HepG2 (cell line): Measurements from ENCODE around the gene OBP2B. TPM values are rescaled to one million over a fixed set of nuclear protein-coding genes. Genes with fewer than 3 reads are reported as not detected.

ENCODE experiments used
- ATAC-seq: fragments of 200-7000 bp; cut with Tn5 transposase; 3 replicates; pipeline ENCODE4 v1.9.1; 2020; ENCODE audit warnings: mild to moderate bottlenecking, moderate library complexity
- BruUV-seq: library from RNA; stranded (reverse); fragments of 400-500 nt; replicated peaks from 2 replicates; lab custom pipeline; 2021; lab: Mats Ljungman, UMichigan
- CTCF ChIA-PET: fragments of 300-600 bp; formaldehyde crosslinking; extraction: SDS; loops from one replicate; lab custom pipeline; 2021; ENCODE audit warnings: low total read pairs, inconsistent platforms, low intra/inter-chr PET ratio; lab: Yijun Ruan, JAX
- POLR2A ChIA-PET: fragments of 350-600 bp; sonication (Branson Sonifier 250); formaldehyde crosslinking; loops from one replicate; lab custom pipeline; 2020; ENCODE audit warnings: antibody characterized with exemption, inconsistent platforms; lab: Yijun Ruan, JAX
- DNase-seq: peaks from one replicate; pipeline ENCODE4 v3.0.0-alpha.2; 2015; ENCODE audit warnings: low spot score
- FAIRE-seq: peaks from 3 replicates; lab custom pipeline; 2011; peaks lifted over from hg19 to GRCh38; lab: Jason Lieb, UNC
- H2AFZ ChIP-seq: one replicate; pipeline ENCODE4 v1.6.1; 2011; ENCODE audit warnings: low read length, inconsistent platforms
- H3K27ac ChIP-seq: fragments of 300-600 bp; 3 replicates; pipeline ENCODE4 v1.8.0; 2011; ENCODE audit warnings: mixed run types, mild to moderate bottlenecking, mixed read lengths, low read length, inconsistent platforms; ENCODE audit not compliant: insufficient read depth; ENCODE audit errors: extremely low read length
- H3K27me3 ChIP-seq, 2 experiments: fragments of 200-600 bp in 1 of 2; 2 replicates in 1 of 2; 3 replicates in 1 of 2; pipeline versions ENCODE4 v1.6.0 to v1.8.0; 2011; ENCODE audit warnings: low read length in 2 of 2, mild to moderate bottlenecking in 2 of 2, moderate library complexity in 2 of 2, inconsistent platforms in 1 of 2; ENCODE audit not compliant: insufficient read depth in 2 of 2, control insufficient read depth in 1 of 2
- H3K36me3 ChIP-seq, 2 experiments: fragments of 200-600 bp in 1 of 2; replicated peaks in 1 of 2; 2 replicates in 1 of 2; 3 replicates in 1 of 2; pipeline versions ENCODE4 v1.5.1 to v1.8.0; 2011; ENCODE audit warnings: low read length in 2 of 2, inconsistent platforms in 1 of 2; ENCODE audit not compliant: insufficient read depth in 2 of 2, control insufficient read depth in 1 of 2
- H3K4me1 ChIP-seq: 2 replicates; pipeline ENCODE4 v1.5.1; 2012; ENCODE audit warnings: low read length, inconsistent platforms; ENCODE audit not compliant: insufficient read depth
- H3K4me2 ChIP-seq: 2 replicates; pipeline ENCODE4 v1.6.0; 2011; ENCODE audit warnings: low read depth, low read length, inconsistent platforms
- H3K4me3 ChIP-seq, 3 experiments: fragments of 200-600 bp in 1 of 3; sonication (generic), shearing (Covaris generic) in 1 of 3; replicated peaks in 1 of 3; 2 replicates each; pipeline ENCODE4 v1.5.1; 2011 to 2016; ENCODE audit warnings: low read length in 3 of 3, inconsistent platforms in 2 of 3, low read depth in 2 of 3, mild to moderate bottlenecking in 2 of 3, control low read depth in 1 of 3, mixed read lengths in 1 of 3; ENCODE audit not compliant: insufficient read depth in 1 of 3
- H3K79me2 ChIP-seq: one replicate; pipeline ENCODE4 v1.6.1; 2011; ENCODE audit warnings: low read length, inconsistent platforms; ENCODE audit not compliant: insufficient read depth
- H3K9ac ChIP-seq: 2 replicates; pipeline ENCODE4 v1.6.0; 2011; ENCODE audit warnings: mild to moderate bottlenecking, low read depth, low read length, inconsistent platforms; ENCODE audit not compliant: insufficient read depth
- H3K9me3 ChIP-seq: 2 replicates; pipeline ENCODE4 v1.5.1; 2012; ENCODE audit warnings: mild to moderate bottlenecking, low read length
- H4K20me1 ChIP-seq: 2 replicates; pipeline ENCODE4 v1.6.0; 2011; ENCODE audit warnings: inconsistent platforms, mild to moderate bottlenecking, low read length, moderate library complexity; ENCODE audit not compliant: insufficient read depth
- CTCF ChIP-seq: sonication (generic); formaldehyde crosslinking; IDR thresholded peaks from 2 replicates; pipeline ENCODE4 v1.5.0; 2020; ENCODE audit warnings: mild to moderate bottlenecking, missing genetic modification reagents, moderate library complexity
- FOXP1 ChIP-seq, 2 experiments: fragments of 450-650 bp in 1 of 2; IDR thresholded peaks; 2 replicates each; pipeline ENCODE4 v1.6.1; 2017 to 2018; ENCODE audit warnings: antibody characterized with exemption in 1 of 2
- GFI1 ChIP-seq: sonication (generic); formaldehyde crosslinking; IDR thresholded peaks from 2 replicates; pipeline ENCODE4 v1.5.0; 2020; ENCODE audit warnings: missing genetic modification reagents, mild to moderate bottlenecking, borderline replicate concordance
- HNRNPH1 ChIP-seq: fragments of 200-400 bp; formaldehyde crosslinking; optimal IDR thresholded peaks from 2 replicates; pipeline ENCODE3; 2017; ENCODE audit warnings: mild to moderate bottlenecking, low read depth, low read length
- NFIB ChIP-seq: sonication (generic); formaldehyde crosslinking; IDR thresholded peaks from 2 replicates; pipeline ENCODE4 v1.9.0; 2021; ENCODE audit warnings: missing genetic modification reagents, mild to moderate bottlenecking, borderline replicate concordance
- SMC3 ChIP-seq: IDR thresholded peaks from 2 replicates; pipeline ENCODE4 v1.6.1; 2011; ENCODE audit warnings: low read length, improper control_type of control experiment
- SNAI1 ChIP-seq: sonication (generic); formaldehyde crosslinking; IDR thresholded peaks from 2 replicates; pipeline ENCODE4 v1.5.0; 2020; ENCODE audit warnings: mild to moderate bottlenecking, missing genetic modification reagents, borderline replicate concordance
- STAG1 ChIP-seq: sonication (generic); formaldehyde crosslinking; IDR thresholded peaks from 2 replicates; pipeline ENCODE4 v1.4.0; 2020; ENCODE audit warnings: missing genetic modification reagents
- SYNCRIP ChIP-seq: fragments of 200-400 bp; formaldehyde crosslinking; IDR thresholded peaks from 2 replicates; pipeline ENCODE4 v1.6.1; 2018; ENCODE audit warnings: mild to moderate bottlenecking, low read depth, low read length; ENCODE audit not compliant: insufficient read depth
- XRCC5 ChIP-seq: fragments of 200-400 bp; formaldehyde crosslinking; optimal IDR thresholded peaks from 2 replicates; pipeline ENCODE3; 2017; ENCODE audit warnings: mild to moderate bottlenecking, low read length
- ZMYM3 ChIP-seq: sonication (generic); formaldehyde crosslinking; IDR thresholded peaks from 2 replicates; pipeline ENCODE4 v1.5.1; 2020; ENCODE audit warnings: mild to moderate bottlenecking, missing genetic modification reagents
- ZNF142 ChIP-seq: sonication (generic); formaldehyde crosslinking; IDR thresholded peaks from 2 replicates; pipeline ENCODE4 v1.4.0; 2020; ENCODE audit warnings: missing genetic modification reagents
- ZNF513 ChIP-seq: sonication (generic); formaldehyde crosslinking; conservative IDR thresholded peaks from 2 replicates; pipeline ENCODE4 v1.5.0; 2020; ENCODE audit warnings: missing genetic modification reagents
- ZNF737 ChIP-seq: sonication (generic); formaldehyde crosslinking; IDR thresholded peaks from 2 replicates; pipeline ENCODE4 v1.5.0; 2020; ENCODE audit warnings: missing genetic modification reagents, mild to moderate bottlenecking, borderline replicate concordance
- WGBS: methylation state at CpG from one replicate; pipeline ENCODE4 v1.1.6; 2017; ENCODE audit warnings: low lambda C conversion rate; 5-methylcytosine and 5-hydroxymethylcytosine counted together
- in situ Hi-C: cut with HindIII; loops from 2 replicates; pipeline ENCODE4 v1.10.0; 2017; ENCODE audit warnings: low pct_unique_long_range_greater_than_20kb; ENCODE audit not compliant: extremely low pct_ligation_motif_present
- intact Hi-C: fragments of 100-400 bp; cut with micrococcal nuclease; formaldehyde crosslinking; loops from one replicate; pipeline ENCODE4 v1.10.0; 2022; ENCODE audit not compliant: unreplicated experiment
- polyA plus RNA-seq, 8 experiments: library from polyadenylated mRNA; depleted of rRNA in 3 of 8; stranded (reverse) in 7 of 8; unstranded in 1 of 8; fragments of >200 nt; fragmentation: Illumina TruSeq in 4 of 8; extraction: Trizol in 4 of 8; gene quantifications; 2 replicates each; pipeline versions ENCODE4 v1.2.1 to v1.2.3, GENCODE V29; 2011 to 2016; ENCODE audit warnings: low read depth in 4 of 8, missing spikeins in 1 of 8, mixed read lengths in 1 of 8; ENCODE audit not compliant: insufficient read depth in 1 of 8
- total RNA-seq, 5 experiments: library from RNA; depleted of rRNA; stranded (reverse); fragments of >200 nt; fragmentation: Illumina TruSeq; extraction: Trizol; gene quantifications; 2 replicates each; pipeline ENCODE4 v1.2.3, GENCODE V29; 2016; ENCODE audit warnings: low read depth in 1 of 5

Gene OBP2B
- total and polyA plus RNA-seq, 2 of the 13 experiments (the other 11 are each of a cell fraction or from before 2014, with no cell fraction given): not detected

- WGBS: 37% methylated on average over 9 of the region's 21 CpGs
- H2AFZ ChIP-seq: no peak overlapping the region
- intact Hi-C loops: loop anchor here (2.0 kb wide), 1 partner anchor 141 kb away; no protein-coding TSS in a partner anchor
- CTCF ChIA-PET: interaction anchor here (2.1 kb wide), 1 partner anchor 141 kb away, joined by 7 read pairs; no protein-coding TSS in a partner anchor
- peaks cover 4 to 20% of the 10 kb centered on the region in 2 experiments; a peak in 3 of 5 replicates for H3K27me3 ChIP-seq
- no peaks in the 10 kb centered on the region for H3K36me3 ChIP-seq
- H3K4me2 ChIP-seq: no peak overlapping the region
- H3K79me2 ChIP-seq: no peaks in the 10 kb centered on the region
- H3K4me3 ChIP-seq: no peak overlapping the region
- DNase-seq: peak; percentile 42
- no peak for FAIRE-seq
- in situ Hi-C loops: loop anchor here (5.0 kb wide), 2 partner anchors 144 to 299 kb away; no protein-coding TSS in a partner anchor
- POLR2A ChIA-PET: no interaction called here
- no peaks in the 10 kb centered on the region for H3K4me1 ChIP-seq
- no peak overlapping the region for H3K27ac ChIP-seq
- no peaks in the 10 kb centered on the region for H4K20me1 ChIP-seq
- H3K9ac ChIP-seq: no peak overlapping the region
- no TSS peak for BruUV-seq
- ATAC-seq: peak; percentile 81
- no peaks in the 10 kb centered on the region for H3K9me3 ChIP-seq
- no peak for TF ChIP-seq HNRNPH1
- TF ChIP-seq ZNF142 (CRISPR knock-in tag): no peak
- TF ChIP-seq SYNCRIP: no peak
- peak; percentile 59 for TF ChIP-seq STAG1
- TF ChIP-seq ZMYM3 (CRISPR knock-in tag): no peak
- no peak for TF ChIP-seq ZNF513
- peak; percentile 64 for TF ChIP-seq CTCF (CRISPR knock-in tag)
- TF ChIP-seq FOXP1 (IDR thresholded peaks at IDR 0.05): no peak
- no peak for TF ChIP-seq FOXP1 (CRISPR knock-in tag; IDR thresholded peaks at IDR 0.05)
- no peak for TF ChIP-seq SNAI1 (CRISPR knock-in tag)
- no peak for TF ChIP-seq GFI1 (CRISPR knock-in tag)
- TF ChIP-seq NFIB: no peak
- no peak for TF ChIP-seq ZNF737 (CRISPR knock-in tag)
- peak; percentile 42 for TF ChIP-seq XRCC5
- TF ChIP-seq SMC3: peak; percentile 32; the same call in 1 of the 2 replicates
Observed at GRCh38 chr9:133188006-133188842, 20.8 kb downstream of the OBP2B start.
